HG02840 (cell line): ENCODE results near the gene RASSF5.

Experiments
- ATAC-seq: cut with Tn5 transposase; IDR thresholded peaks from one replicate; pipeline ENCODE4 v1.9.1; 2021; ENCODE audit warnings: mild to moderate bottlenecking, moderate library complexity, moderate number of reproducible peaks; ENCODE audit not compliant: unreplicated experiment, low FRiP score

RASSF5 gene

GRCh38 chr1:206540044-206540780 lies 32.9 kb downstream of the RASSF5 start:
- ATAC-seq, result no peak

- ATAC-seq, result no peak
These were observed 34.0 kb downstream of the RASSF5 start for GRCh38 chr1:206541236-206541833.

GRCh38 chr1:206544562-206545257 lies 37.4 kb downstream of the RASSF5 start:
- no peak for ATAC-seq

- no peak for ATAC-seq
These were observed 38.0 kb downstream of the RASSF5 start for GRCh38 chr1:206545351-206545750.

- ATAC-seq, result no peak
These were observed 39.8 kb downstream of the RASSF5 start for GRCh38 chr1:206547104-206547503.

- ATAC-seq, result no peak
These were observed 43.1 kb downstream of the RASSF5 start for GRCh38 chr1:206550446-206550845.

GRCh38 chr1:206551296-206551985 lies 44.1 kb downstream of the RASSF5 start:
- no peak for ATAC-seq

GRCh38 chr1:206551986-206552326 lies 44.6 kb downstream of the RASSF5 start:
- ATAC-seq, result no peak

GRCh38 chr1:206554211-206554610 lies 46.9 kb downstream of the RASSF5 start:
- ATAC-seq, result no peak

GRCh38 chr1:206554701-206555472 lies 47.6 kb downstream of the RASSF5 start:
- no peak for ATAC-seq

GRCh38 chr1:206555473-206555935 lies 48.2 kb downstream of the RASSF5 start:
- no peak for ATAC-seq

GRCh38 chr1:206556047-206556749 lies 48.9 kb downstream of the RASSF5 start:
- no peak for ATAC-seq

- ATAC-seq, result no peak
These were observed 49.7 kb downstream of the RASSF5 start for GRCh38 chr1:206556750-206557635.

GRCh38 chr1:206557636-206558473 lies 50.5 kb downstream of the RASSF5 start:
- ATAC-seq, result no peak

- ATAC-seq, result no peak
These were observed 51.7 kb downstream of the RASSF5 start for GRCh38 chr1:206558794-206559671.

- no peak for ATAC-seq
These were observed 52.3 kb downstream of the RASSF5 start for GRCh38 chr1:206559672-206559995.
